Stimulated activated CD8-positive, alpha-beta memory T cell treated with anti-CD3 and anti-CD28 coated beads, Interleukin-7, amount 100 ng/mL, for 24 hours (primary cell): ENCODE data around the gene C20orf141.
"Not testable (repeated sequence)": the region's sequence is repeated elsewhere in the genome, so short reads cannot be mapped to it uniquely, and the experiment has no call there.

Source experiments
- DNase-seq: peaks from one replicate; pipeline ENCODE4 v3.0.0-alpha.2; 2020; ENCODE audit warnings: low read depth

The C20orf141 gene

DNA sequence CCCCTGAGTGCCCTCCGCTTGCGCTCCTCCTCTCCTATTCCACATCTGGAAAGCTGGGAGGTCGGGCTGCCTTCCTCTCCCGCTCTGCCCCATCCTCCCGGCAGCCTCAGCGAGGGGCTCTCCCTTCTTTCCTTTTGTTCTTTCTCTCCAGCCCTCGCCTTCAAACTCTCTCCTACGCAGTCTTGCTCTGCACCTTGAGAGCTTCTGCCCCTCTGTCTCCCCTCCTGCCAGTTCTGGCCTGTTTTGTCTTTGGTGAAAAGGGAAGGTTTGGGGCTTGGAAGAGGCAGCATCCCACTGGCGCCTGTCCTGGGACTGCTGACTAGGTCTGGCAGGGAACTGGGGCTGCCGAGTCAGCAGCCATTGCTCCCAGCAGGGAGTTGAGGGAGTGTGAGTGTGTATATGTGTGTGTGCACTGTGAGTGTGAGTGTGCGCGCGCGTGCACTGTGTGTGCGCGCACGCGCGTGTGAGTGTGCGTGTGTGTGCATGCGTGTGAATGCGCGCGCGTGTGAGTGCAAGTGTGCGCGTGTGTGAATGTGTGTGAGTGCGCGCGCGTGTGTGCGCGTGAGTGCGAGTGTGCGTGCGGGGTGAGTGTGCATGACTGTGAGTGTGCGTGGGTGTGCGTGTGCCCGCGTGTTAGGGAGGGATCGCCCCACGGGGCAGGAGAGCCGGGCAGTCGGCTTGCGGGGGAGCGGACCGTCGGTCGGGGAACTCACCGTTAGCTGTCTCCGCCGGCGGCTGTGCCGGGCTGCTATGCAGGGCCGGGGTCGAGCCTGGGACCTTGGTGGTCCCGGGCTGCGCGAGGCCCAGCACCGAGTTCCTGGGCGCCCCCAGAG lies 14.9 kb upstream of the C20orf141 start:
- no peak for DNase-seq

- no peak for DNase-seq
These were observed 14.1 kb upstream of the C20orf141 start, which contains the start of gene CPXM1 for GRCh38 chr20:2800521-2801285. Gene CPXM1 (minus strand): TSS chr20:2800627. CDS start chr20:2800572, 55 bp downstream.

- no peak for DNase-seq
These were observed 13.5 kb upstream of the C20orf141 start for GRCh38 chr20:2801286-2801728.

DNA sequence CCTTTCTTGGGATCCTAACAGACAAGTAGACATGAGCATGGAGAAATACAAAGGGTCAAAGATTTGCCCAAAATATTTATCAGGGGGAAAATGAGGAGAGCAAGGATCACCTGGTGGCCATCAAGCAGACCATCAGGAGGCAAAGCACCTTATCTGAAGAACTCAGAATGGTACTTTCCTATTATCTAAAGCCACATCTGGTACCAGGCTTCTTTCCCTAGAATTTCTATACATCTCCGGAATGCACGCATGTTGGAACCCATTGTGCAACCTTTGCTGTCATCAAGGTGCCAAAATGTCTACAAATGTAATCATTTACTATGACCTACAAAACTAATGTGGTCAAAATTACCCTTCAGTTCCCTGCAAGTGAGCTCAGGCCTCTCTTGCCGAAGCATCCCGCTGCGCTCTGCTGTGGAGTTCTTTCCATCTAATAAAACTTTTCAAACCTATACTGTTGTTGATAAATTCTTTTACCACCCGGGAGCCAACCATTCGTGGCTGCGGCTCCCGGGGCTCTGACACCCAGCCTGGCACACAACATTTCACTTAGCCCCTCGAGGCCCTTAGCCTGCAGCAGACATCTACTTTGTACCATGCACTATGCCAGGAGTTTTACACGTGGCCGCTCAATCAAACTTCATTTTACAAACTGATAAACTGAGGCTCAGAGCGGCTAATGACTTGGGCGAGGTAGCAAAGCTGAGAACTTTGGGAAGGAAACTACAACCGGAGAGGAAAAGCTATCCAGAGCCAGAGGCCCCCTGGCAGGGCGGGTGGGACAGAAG lies 10.6 kb upstream of the C20orf141 start:
- DNase-seq = no peak

GRCh38 chr20:2804852-2805688 lies 9.7 kb upstream of the C20orf141 start:
- no peak for DNase-seq

DNA sequence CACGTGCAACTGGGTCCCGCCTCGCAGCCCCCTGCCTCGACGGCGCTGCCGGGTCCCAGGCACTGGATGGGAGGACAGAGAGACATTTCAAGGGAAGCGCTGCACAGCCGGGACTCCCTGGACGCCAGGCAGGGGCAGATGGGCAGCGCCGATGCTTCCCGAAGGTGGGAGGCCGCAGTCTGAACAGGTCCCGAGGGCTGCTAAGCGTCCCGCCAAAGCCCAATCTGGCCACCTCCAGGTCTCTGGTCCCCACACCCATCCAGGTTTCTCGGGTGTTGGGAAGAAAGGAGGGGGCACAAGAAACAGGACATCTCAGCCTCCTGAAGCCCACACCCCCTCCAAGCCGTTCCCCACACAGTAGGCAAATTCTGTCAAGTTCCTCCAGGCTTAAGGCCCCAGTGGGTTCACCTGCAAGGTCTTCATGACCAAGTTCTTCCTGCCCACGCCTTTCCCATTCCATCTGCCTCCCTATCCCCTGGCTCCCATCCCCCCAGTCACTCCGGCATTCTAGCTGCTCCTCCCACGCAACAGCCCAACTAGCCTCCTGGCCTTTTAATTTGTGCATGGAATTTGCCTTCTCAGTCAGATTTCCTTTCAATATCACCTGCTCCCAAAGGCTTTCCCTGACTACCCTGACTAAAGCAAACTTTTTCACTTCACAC lies 9.0 kb upstream of the C20orf141 start:
- DNase-seq = no peak

- no peak for DNase-seq
These were observed 8.5 kb upstream of the C20orf141 start for GRCh38 chr20:2806351-2806701.

GRCh38 chr20:2807019-2807418 lies 7.8 kb upstream of the C20orf141 start:
- no peak for DNase-seq

DNA sequence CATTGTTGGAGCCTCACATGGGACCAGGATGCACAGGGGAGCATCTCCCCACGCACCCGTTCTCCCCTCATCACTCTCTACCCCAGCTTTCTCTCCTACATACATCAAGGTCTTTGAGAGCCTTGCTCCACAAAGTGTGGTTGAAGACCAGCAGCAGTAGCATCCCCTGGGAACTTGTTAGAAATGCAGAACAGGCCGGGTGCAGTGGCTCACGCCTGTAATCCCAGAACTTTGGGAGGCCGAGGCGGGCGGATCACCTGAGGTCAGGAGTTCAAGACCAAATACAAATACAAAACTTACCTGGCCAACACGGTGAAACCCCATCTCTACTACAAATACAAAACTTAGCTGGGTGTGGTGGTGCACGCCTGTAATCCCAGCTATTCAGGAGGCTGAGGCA lies 6.9 kb upstream of the C20orf141 start:
- not testable (repeated sequence) for DNase-seq

DNA sequence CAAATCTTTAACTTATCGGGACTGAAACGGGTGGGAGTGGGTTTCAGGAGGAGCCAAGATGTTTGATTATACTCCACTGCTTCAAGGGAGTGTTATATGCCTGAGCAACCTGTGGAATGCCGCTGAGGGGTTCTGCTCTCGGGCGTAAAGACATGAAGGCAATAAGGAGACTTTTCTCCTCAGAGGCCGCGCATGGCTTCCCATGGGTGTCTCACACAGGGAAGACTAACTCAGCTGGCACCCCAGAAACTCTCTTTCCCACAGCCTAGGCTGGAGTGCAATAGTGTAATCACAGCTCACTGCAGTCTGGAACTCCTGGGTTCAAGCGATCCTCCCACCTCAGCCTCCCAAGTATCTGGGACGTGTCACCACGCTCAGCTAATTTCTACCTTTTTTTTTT lies 5.1 kb upstream of the C20orf141 start:
- DNase-seq = no peak

DNA sequence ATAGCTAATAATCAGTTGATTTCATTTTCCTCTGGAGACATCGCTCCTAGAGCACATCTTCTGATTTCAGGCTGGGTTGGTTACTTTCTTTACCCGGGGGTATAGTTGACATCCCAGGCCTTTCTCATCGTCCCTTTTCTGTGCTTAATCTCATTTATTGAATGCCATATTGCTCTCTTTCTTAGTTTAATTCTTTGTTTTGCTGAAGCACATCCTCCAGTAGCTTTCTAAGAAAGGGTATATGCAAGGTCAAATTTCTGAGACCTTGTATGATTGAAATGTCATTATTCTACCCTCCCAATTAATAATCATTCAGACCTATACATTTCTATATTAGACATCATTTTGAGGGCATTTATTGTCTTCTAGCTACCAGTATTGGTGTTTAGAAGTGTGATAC lies 2.6 kb upstream of the C20orf141 start:
- no peak for DNase-seq

- DNase-seq = no peak
These were observed 711 bp upstream of the C20orf141 start for GRCh38 chr20:2814076-2814475.

GRCh38 chr20:2815242-2815900 lies 584 bp downstream of the C20orf141 start:
- no peak for DNase-seq

GRCh38 chr20:2816030-2816582 lies 1.3 kb downstream of the C20orf141 start, which contains the start of gene TMEM239:
Gene TMEM239 (plus strand): TSS chr20:2816364. CDS start chr20:2816555, 191 bp downstream.
- DNase-seq = no peak

- DNase-seq = no peak
These were observed 2.0 kb downstream of the C20orf141 start for GRCh38 chr20:2816583-2817340.

GRCh38 chr20:2817341-2817726 lies 2.5 kb downstream of the C20orf141 start:
- no peak for DNase-seq

GRCh38 chr20:2817891-2818595 lies 3.3 kb downstream of the C20orf141 start:
- no peak for DNase-seq

DNA sequence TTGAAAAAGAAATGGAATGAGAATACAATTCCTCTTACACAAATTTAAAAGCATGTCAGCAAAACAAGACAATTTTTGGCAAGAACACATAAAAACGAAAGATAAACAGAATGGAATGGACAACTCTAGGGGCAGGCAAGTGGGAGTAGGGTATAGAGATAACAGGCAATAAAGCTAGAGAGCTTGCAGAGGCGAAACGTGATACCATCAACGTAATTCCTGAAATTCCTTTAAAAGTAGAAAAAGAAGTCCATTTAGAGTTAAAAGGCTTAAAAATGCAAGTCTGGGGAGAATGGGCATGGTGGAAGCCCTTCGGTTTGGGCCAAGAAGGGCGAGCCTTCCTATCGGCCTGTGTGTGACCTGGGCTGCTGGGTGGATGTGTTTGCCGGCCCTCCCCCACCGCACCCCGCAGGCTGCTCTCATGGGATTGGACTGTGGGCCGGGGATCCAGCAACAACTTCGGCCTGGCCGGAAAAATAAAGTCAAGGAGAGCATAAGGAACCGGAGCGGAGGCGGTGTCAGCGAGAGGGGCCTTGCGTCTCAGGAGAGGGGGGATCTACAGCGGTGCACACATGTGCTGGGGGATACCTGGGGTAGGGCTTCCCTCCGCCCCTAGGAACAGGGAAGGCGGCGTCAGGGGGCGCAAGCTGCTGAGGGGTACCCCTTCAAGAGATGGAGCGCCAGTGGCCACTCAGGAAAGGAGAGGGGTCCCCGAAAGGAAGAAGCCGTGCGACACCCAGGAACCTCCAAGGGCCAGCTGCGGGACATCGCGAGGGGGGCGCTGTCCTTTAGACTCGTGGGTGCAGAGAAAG lies 5.5 kb downstream of the C20orf141 start:
- DNase-seq = no peak
